ENCODE results near the gene SELENOO. TPM values are rescaled to one million over a fixed set of nuclear protein-coding genes. Genes with fewer than 3 reads are reported as not detected.
A peak's percentile ranks its signal among the peaks of the same experiment; 100 is the strongest.

Gene SELENOO
- total RNA-seq, 2 donors from 2014 or later = 21.9 to 29.6 TPM

DNA sequence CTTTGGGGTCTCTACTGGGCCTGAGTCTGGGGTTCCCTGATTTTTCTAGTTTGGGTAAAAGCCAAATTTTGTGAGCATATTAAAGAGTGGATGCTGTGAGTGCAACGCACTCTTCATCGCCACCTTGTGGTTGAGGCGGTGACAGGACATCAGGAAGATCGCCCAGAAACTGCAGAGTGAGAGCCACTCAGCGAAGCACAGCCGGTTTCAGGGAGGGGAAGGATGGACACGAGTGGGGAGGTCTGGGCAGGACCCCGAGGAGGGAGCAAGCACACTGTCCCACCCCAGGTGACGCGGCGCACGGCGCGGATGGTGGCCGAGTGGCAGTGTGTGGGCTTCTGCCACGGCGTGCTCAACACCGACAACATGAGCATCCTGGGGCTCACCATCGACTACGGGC is 9.1 kb downstream of the SELENOO start:
- DNase-seq = peak in 1 of 2 donors; percentile 81
- ATAC-seq = peak; percentile 70
- intact Hi-C loops (cut with DNase I, micrococcal nuclease) = loop anchor here (5.0 kb wide), 1 partner anchor 63 kb away; no protein-coding TSS in a partner anchor

DNA sequence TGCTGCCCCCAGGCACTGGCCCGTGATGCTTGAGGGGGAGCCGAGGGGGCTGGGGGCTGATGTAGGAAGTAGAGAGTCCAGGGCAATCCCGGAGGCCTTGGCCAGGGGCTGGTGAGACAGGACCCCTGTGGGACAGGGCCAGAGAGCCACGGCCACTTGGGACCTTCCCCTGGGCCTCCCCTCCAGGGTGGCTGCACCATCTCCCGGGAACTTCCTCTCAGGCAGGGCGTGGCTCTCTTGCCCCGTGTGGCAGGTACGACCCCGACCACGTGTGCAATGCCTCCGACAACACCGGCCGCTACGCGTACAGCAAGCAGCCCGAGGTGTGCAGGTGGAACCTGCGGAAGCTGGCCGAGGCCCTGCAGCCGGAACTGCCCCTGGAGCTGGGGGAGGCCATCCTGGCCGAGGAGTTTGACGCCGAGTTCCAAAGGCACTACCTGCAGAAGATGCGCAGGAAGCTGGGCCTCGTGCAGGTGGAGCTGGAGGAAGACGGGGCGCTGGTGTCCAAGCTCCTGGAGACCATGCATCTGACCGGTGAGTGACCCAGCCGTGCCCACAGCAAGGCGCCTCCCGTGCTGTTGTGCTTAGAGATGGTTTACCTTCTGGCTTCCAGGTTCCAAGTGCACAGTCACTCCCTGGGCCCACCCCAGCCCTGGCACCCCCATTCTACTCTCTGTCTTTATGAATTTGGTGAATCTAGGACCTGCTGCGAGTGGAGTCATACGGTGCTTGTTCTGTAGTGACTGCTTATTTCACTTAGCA is 9.7 kb downstream of the SELENOO start:
- intact Hi-C loops (cut with DNase I, micrococcal nuclease) = loop anchor here in 1 of 2 donors (5.0 kb wide), 1 partner anchor 63 kb away; no protein-coding TSS in a partner anchor
- ATAC-seq (no peak), DNase-seq (no peak)

DNA sequence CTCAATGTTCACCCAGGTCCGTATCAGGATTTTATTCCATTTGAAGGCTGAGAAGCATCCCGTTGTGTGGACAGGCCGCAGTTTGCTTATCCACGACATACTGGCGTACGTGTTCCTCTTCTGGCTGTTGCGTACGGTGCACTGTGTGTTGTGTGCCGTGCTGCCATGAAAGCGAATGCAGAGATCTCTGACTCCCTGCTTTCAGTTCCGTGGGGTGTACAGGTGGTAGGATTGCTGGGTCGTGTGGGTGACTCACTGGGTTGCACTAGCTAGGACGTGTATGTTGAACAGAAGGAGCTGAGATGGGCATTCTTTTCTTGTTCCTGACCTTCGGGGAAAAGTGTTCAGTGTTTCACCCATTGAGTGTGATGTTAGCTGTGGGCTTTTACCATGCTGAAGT is 10.3 kb downstream of the SELENOO start:
- DNase-seq (no peak), ATAC-seq (no peak)
- intact Hi-C loops (cut with DNase I, micrococcal nuclease) = loop anchor here in 1 of 2 donors (5.0 kb wide), 1 partner anchor 64 kb away; no protein-coding TSS in a partner anchor

DNA sequence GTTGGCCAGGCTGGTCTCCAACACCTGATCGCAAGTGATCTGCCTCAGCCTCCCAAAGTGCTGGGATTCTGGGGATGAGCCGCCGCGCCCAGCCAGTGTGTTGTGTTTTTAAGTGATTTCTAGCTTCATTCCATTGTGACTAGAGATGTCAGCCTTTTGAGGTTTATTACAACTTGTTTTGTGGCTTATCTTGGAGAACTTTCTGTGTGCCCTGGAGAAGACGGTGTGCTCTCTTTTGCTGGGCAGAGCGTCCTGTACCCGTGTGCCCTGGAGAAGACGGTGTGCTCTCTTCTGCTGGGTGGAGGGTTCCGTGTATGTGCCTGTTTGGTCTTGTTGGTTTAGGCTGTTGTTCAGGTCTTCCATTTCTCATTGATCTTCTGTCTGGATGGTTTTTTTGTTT is 12.5 kb downstream of the SELENOO start:
- DNase-seq (no peak), ATAC-seq (no peak)
- intact Hi-C loops (cut with DNase I, micrococcal nuclease) = loop anchor here in 1 of 2 donors (5.0 kb wide), 1 partner anchor 66 kb away; no protein-coding TSS in a partner anchor

DNA sequence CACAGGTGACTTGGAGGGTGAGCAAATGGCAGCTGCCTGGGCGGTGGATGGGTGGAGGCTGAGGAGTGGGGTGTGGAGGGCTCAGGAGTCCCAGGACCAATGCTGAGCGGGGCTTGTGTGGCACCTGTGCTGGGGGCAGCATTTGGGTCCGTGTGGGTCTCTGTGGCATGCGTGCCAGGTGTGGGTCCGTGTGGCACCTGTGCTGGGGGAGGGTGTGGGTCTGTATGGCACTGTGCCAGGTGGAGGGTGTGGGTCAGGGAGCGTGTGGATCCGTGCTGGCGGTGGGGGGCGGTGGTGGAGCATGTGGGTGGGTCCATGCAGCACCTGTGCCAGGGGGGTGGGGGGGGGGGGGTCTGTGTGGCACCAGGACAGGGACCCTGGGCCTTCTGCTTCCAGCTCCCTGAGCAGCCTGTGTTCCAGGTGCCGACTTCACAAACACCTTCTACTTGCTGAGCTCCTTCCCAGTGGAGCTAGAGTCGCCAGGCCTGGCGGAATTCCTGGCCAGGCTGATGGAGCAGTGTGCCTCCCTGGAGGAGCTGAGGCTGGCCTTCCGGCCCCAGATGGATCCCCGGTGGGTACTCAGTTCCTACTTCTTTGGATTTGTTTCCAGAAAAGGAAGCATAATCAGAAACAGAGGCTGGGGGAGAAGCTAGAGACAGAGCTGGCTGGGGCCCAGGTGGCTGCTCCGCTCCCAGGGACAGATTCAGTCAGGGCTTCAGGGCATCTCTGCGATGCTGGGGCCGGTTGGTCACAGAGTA is 14.7 kb downstream of the SELENOO start:
- no peak for ATAC-seq
- DNase-seq = no peak
- intact Hi-C loops (cut with DNase I, micrococcal nuclease) = no loop called here

DNA sequence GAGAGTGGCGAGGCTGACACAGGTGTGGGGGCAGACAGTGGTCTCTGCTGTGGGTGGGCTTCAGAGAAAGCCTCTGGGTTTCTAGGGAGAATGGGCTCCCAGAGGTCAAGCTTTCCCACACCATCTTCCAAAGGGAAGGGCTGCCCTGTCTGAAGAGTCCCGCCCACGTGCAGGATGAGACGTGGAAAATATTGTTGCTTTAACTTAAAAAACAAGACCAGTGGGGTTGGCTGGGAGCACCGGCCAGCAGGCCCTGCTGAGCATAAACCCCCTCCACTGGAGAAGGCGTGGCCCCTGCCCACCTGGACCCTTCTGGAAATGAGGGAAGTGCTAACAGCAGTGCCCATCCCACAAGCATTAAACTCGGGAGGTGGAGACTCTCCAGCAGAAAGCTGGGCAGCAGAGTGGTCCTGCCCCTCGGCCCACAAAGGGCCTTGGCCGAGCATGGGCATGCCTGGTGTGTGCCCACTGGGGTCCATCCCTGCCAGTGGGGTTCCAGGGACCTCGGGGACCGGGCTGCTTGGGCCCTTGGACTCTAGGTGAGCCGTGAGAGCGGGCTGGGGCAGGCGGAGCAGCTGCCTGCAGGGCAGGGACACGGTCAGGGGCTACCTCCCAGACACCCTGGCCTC is 15.4 kb downstream of the SELENOO start:
- ATAC-seq (no peak), DNase-seq (no peak)
- intact Hi-C loops (cut with DNase I, micrococcal nuclease) = no loop called here

DNA sequence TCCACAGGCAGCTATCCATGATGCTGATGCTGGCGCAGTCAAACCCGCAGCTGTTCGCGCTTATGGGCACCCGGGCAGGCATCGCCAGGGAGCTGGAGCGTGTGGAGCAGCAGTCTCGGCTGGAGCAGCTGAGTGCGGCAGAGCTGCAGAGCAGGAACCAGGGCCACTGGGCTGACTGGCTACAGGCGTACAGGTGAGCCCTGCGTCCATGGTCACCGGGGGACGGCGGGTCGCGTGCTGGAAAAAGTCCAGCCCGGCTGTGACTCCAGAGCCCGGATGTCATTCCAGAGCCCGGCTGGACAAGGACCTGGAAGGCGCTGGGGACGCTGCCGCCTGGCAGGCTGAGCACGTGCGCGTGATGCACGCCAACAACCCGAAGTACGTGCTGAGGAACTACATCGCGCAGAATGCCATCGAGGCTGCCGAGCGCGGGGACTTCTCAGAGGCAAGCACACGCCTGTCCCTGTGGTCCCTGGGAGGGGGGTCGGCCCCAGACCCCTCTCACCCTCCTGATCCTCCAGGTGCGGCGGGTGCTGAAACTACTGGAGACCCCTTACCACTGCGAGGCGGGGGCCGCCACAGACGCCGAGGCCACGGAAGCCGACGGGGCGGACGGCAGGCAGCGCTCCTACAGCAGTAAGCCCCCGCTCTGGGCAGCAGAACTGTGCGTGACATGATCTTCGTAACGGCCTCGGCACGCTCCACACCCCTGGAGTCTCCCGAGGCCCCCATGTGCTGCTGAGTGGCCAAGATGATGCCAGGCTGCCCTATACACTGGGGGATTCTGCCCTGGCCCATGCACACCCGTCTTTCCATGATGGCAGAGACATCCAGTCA is 16.1 kb downstream of the SELENOO start:
- intact Hi-C loops (cut with DNase I, micrococcal nuclease) = no loop called here

DNA sequence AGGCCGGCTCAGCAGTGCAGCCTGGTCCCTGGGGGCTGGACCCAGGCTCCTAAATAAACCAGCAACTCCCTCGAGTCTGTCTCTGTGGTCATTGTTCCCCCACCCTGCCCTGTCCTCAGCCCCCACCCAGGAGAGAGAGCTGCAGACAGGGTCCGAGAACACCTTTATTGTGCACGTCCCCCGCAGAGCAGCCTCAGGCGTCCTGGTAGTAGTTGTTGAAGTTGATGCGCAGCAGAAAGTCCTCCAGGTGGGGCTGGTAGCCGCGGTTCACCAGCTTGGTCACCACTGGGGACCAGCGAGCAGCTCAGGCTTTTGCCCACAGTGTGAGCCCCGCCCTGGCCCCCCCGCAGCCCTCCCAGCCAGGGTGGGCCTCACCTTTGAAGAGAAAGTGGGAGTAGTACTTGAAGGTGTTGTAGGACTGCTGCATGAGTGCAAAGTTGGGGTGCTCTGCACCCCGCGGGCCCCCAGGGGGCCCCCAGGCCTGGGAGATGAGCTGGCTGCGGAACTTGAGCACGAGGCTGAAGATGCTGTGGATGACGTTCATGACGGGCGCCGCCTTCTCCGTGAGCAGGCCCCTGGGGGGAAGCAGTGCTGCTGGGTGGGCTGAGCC is 16.8 kb downstream of the SELENOO start:
- intact Hi-C loops (cut with DNase I, micrococcal nuclease) = no loop called here
- no peak for ATAC-seq
- DNase-seq = no peak

More for the DNA sequence above, 16.1 kb downstream of the SELENOO start:
- ATAC-seq (no peak), DNase-seq (no peak)

DNA sequence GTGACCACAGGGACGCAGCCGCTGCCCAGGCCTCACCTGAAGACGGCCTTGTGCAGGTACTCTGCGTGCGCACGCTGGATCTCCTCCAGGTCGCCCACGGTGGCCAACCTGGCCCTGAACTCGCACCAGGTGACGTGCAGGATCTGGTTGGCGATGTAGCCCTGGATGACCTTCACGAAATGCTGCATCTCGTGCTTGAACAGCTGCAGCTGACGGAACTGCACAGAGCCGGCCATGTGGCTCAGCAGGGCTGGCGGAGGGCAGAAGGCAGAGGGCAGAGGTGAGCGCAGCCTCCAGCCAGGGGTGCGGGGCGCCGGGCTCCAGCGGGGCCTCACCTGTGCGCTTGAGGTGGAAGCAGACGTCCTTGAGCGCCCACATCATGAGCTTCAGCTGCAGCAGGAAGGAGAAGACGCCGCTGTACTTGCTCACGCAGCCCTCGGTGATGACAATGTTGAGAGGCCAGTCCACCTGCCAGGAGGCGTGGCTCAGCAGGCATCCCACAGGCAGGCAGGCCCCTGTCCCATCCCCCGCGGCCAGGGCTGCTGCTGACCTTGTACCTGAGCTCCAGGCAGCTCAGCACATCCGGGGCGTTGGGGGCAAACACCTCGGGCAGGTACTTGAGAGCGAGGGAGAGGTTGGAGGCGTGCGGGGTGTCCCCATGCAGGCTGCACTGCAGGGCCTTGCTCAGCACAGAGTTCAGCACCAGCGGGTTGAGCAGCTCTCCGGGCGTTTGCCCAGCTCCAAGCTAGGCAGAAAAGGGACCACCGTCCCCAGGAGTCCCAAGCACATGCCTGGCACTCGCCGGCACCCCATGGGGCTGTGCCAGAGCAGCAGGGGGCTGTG is 17.6 kb downstream of the SELENOO start:
- DNase-seq (no peak), ATAC-seq (peak; percentile 8)
- intact Hi-C loops (cut with DNase I, micrococcal nuclease) = no loop called here

DNA sequence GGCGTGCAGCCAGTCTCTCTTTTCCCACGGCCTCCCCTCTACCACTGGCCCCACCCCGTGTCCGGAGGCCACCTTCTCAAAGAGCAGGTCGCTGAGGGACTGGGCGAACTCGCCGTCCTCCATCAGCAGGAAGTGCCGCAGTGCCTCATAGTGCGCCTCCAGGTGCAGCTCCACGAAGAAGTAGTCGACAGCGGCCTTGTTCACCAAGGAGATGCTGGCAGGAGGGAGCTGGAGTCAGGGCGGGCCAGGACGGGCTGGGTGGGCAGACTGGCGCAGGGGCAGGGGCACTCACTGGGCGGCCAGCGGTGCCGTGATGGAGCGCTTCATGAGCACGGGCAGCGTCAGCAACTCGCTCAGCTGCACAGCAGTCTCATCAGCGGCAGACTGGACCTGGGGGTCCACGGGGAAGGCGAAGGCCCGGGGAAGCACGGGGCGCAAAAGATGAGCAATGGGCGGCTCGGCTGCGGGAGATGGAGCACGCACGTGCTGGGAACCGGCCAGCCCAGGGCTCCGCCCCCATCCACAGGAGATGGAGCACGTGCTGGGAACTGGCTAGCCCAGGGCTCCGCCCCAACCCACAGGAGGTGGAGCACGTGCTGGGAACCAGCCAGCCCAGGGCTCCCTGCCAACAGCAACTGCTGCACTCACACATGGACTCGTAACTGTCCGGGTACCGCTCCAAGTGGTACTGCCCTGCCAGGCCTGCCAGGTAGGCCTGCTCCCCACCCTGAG is 18.4 kb downstream of the SELENOO start:
- peak; percentile 88 to 89 for DNase-seq
- peak; percentile 92 for ATAC-seq
- intact Hi-C loops (cut with DNase I, micrococcal nuclease) = no loop called here

DNA sequence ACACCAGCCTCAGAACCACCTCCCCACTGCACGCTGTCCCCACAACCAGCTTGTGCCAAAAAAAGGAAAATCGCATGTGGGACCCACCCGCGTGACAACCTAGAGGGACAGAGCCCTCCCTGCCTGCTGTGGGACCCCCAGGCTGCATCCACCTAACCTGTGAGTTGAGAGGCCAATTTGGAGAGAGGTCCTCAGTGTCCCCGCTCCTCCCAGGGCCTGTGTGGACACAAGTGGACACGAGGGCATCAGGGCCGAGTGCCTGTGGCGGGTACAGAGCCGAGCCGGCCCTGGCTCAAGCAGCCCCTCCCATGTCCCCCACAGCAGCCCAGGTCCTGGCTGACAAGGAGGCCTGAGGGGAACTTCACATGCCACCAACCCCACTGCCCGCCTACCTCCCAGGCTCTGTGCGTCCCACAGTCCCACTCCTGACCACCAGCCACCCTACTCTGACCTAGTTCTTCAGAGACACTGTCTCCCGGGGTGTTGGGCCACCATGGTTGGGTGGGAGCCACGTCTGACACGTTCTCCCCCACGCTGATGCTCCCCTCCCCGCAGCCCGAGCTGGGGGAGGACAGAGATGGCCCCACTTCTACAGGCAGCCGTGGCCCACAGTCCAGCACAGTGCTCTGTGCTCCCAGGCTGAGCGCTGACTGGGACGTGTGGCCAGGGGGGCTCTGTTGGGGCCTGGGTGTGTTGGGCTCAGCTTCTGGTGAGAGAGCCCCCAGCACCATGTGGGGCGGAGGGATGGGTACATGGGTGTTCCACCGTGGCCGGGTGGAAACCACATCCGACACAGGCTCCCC is 19.2 kb downstream of the SELENOO start:
- intact Hi-C loops (cut with DNase I, micrococcal nuclease) = no loop called here
- DNase-seq (no peak), ATAC-seq (no peak)

DNA sequence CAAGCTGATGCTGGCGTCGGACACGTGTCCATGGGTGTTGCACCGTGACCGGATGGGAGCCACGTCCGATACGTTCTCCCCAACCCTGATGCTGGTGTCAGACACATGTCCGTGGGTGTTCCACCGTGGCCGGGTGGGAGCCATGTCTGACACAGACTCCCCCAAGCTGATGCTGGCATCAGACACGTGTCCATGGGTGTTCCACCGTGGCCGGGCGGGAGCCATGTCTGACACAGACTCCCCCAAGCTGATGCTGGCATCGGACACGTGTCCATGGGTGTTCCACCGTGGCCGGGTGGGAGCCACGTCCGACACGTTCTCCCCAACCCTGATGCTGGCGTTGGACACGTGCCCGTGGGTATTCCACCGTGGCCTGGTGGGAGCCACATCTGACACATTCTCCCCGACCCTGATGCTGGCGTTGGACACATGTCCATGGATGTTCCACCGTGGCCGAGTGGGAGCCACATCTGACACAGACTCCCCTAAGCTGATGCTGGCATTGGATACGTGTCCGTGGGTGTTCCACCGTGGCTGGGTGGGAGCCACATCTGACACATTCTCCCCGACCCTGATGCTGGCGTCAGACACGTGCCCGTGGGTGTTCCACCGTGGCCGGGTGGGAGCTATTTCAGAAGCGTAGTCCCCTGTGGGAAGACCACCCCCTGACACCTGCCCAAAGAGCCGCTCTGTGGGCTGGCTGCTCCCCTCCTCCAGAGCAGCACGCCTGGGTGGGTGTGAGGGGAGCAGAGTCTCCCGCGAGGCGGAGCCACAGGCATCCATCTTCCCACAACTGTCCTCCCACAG is 20.0 kb downstream of the SELENOO start:
- DNase-seq (no peak), ATAC-seq (no peak)
- intact Hi-C loops (cut with DNase I, micrococcal nuclease) = no loop called here

DNA sequence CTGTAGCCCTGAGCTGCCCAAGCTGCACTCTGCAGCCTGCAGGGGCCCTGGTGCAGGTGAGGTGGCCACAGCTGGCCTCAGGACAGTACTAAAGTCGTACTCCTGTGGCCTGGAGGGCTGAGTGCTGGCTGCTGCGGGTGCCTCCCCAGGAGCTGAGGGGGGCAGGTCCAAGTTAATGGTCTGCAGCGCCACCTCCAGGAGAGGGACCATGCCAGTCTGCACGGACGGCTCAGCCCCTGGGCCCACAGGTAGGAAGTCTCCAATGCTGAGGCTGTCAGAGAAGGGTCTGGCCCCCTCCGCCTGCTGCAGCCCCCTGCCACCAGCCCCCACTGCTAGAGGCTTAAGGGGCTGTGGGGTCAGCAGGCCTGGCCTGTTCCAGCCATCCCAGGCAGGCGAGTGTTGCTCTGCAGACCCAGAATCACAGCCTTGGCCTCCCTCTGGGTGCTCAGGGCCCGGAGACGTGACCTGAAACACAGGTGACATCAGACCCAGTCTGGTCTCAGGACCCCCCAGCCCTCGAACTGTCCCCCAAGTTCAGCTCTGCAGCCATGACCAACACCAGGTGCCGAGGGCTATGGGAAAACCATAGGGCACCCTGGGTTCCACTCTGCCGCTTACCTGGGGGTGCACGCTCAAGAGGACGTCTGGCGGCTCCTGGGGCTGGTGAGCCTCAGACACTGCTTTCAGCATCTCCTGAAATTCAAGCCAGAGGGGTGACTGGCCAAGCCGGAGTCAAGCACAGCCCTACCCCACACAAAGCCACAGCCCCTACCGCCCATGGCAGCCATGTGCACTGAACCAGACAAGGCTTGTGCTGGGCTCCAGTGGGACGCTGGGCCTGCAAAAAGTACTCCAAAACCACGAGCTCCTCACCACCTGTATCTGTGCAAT is 20.8 kb downstream of the SELENOO start:
- intact Hi-C loops (cut with DNase I, micrococcal nuclease) = no loop called here
- ATAC-seq (no peak), DNase-seq (no peak)

DNA sequence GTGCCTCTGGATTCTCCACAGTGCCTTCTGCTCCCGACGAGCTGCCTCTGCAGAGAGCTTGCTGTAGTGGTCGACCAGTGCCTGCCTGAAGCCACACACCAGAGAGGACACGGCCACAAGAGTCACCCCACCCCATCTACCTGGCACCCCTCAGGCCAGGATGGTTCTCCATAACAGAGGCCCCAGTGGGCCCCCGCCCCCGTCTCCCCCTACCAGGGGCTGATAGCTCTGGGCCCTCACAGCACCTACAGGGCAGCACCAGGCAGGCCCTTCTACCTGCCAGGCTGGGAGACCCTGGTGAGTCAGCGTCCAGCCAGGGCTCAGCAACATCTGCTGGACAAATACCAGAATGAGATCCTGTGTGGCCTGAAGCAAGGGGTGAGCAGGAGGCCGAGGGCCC is 21.7 kb downstream of the SELENOO start:
- no peak for DNase-seq
- no peak for ATAC-seq
- intact Hi-C loops (cut with DNase I, micrococcal nuclease) = no loop called here
